H9 (cell line): Measurements from ENCODE around the gene TBL1X. TPM values are rescaled to one million over a fixed set of nuclear protein-coding genes. Genes with fewer than 3 reads are reported as not detected.

ENCODE experiments used
- DNase-seq: peaks from one replicate; pipeline ENCODE4 v3.0.0-alpha.2; 2017
- H2AFZ ChIP-seq: one replicate; pipeline ENCODE4 v1.6.1; 2013; ENCODE audit warnings: mild to moderate bottlenecking, low read length, control low read depth, moderate library complexity
- H2AK5ac ChIP-seq: 2 replicates; pipeline ENCODE4 v1.6.1; 2013; ENCODE audit warnings: low read length, control low read depth, mixed read lengths; ENCODE audit not compliant: insufficient read length
- H2BK120ac ChIP-seq: one replicate; pipeline ENCODE4 v1.6.1; 2013; ENCODE audit warnings: low read depth, mild to moderate bottlenecking, low read length, control low read depth, inconsistent platforms; ENCODE audit not compliant: poor library complexity, severe bottlenecking
- H2BK12ac ChIP-seq: 2 replicates; pipeline ENCODE4 v1.6.1; 2013; ENCODE audit warnings: low read length, control low read depth, mixed read lengths, low read depth; ENCODE audit not compliant: insufficient read length
- H2BK15ac ChIP-seq: 2 replicates; pipeline ENCODE4 v1.6.1; 2013; ENCODE audit warnings: low read depth, low read length, control low read depth
- H2BK20ac ChIP-seq: one replicate; pipeline ENCODE4 v1.6.1; 2013; ENCODE audit warnings: low read depth, mild to moderate bottlenecking, low read length, control low read depth, inconsistent platforms; ENCODE audit not compliant: poor library complexity, severe bottlenecking
- H2BK5ac ChIP-seq: 2 replicates; pipeline ENCODE4 v1.6.1; 2013; ENCODE audit warnings: low read length, control low read depth, mixed read lengths; ENCODE audit not compliant: insufficient read length
- H3K14ac ChIP-seq: 2 replicates; pipeline ENCODE4 v1.6.1; 2013; ENCODE audit warnings: low read length, control low read depth; ENCODE audit not compliant: insufficient read depth
- H3K18ac ChIP-seq: 2 replicates; pipeline ENCODE4 v1.6.1; 2013; ENCODE audit warnings: low read depth, mild to moderate bottlenecking, mixed read lengths, low read length, control low read depth; ENCODE audit not compliant: insufficient read length
- H3K23ac ChIP-seq: 2 replicates; pipeline ENCODE4 v1.6.1; 2013; ENCODE audit warnings: low read length, control low read depth, mixed read lengths, low read depth; ENCODE audit not compliant: insufficient read length
- H3K23me2 ChIP-seq: 2 replicates; pipeline ENCODE4 v1.6.1; 2013; ENCODE audit warnings: low read depth, mild to moderate bottlenecking, mixed read lengths, low read length, control low read depth; ENCODE audit not compliant: insufficient read length, poor library complexity, severe bottlenecking
- H3K27ac ChIP-seq: 2 replicates; pipeline ENCODE4 v1.5.1; 2013; ENCODE audit warnings: low read length, control low read depth, mixed read lengths, low read depth; ENCODE audit not compliant: insufficient read length
- H3K27me3 ChIP-seq: 2 replicates; pipeline ENCODE4 v1.6.1; 2013; ENCODE audit warnings: low read length, control low read depth, inconsistent platforms; ENCODE audit not compliant: insufficient read depth
- H3K4ac ChIP-seq: 2 replicates; pipeline ENCODE4 v1.6.1; 2013; ENCODE audit warnings: low read depth, mild to moderate bottlenecking, control low read depth, inconsistent platforms, low read length, moderate library complexity
- H3K4me1 ChIP-seq: 2 replicates; pipeline ENCODE4 v1.6.1; 2013; ENCODE audit warnings: low read length, control low read depth, inconsistent platforms; ENCODE audit not compliant: insufficient read depth
- H3K4me2 ChIP-seq: 2 replicates; pipeline ENCODE4 v1.6.1; 2013; ENCODE audit warnings: low read length, control low read depth, mixed read lengths; ENCODE audit not compliant: insufficient read length, insufficient read depth
- H3K56ac ChIP-seq: 2 replicates; pipeline ENCODE4 v1.6.1; 2013; ENCODE audit warnings: low read depth, mild to moderate bottlenecking, mixed read lengths, low read length, control low read depth; ENCODE audit not compliant: insufficient read length
- H3K79me1 ChIP-seq: 2 replicates; pipeline ENCODE4 v1.6.1; 2013; ENCODE audit warnings: low read depth, mild to moderate bottlenecking, moderate library complexity, low read length, control low read depth, inconsistent platforms; ENCODE audit not compliant: insufficient read depth, poor library complexity, severe bottlenecking
- H3K79me2 ChIP-seq: 2 replicates; pipeline ENCODE4 v1.6.1; 2013; ENCODE audit warnings: low read length, control low read depth, inconsistent platforms; ENCODE audit not compliant: insufficient read depth
- H3K9ac ChIP-seq: 2 replicates; pipeline ENCODE4 v1.6.1; 2013; ENCODE audit warnings: low read length, control low read depth, mixed read lengths; ENCODE audit not compliant: insufficient read length; ENCODE audit errors: extremely low read depth
- H3K9me3 ChIP-seq: one replicate; pipeline ENCODE4 v1.6.1; 2013; ENCODE audit warnings: low read depth, low read length, inconsistent platforms; ENCODE audit not compliant: control insufficient read depth
- H3T11ph ChIP-seq: one replicate; pipeline ENCODE4 v1.6.1; 2013; ENCODE audit warnings: mild to moderate bottlenecking, low read length, control low read depth, inconsistent platforms
- H4K20me1 ChIP-seq: one replicate; pipeline ENCODE4 v1.6.1; 2013; ENCODE audit not compliant: control insufficient read depth, insufficient read length, insufficient read depth
- H4K5ac ChIP-seq: 2 replicates; pipeline ENCODE4 v1.6.1; 2013; ENCODE audit warnings: low read depth, mild to moderate bottlenecking, mixed read lengths, low read length, control low read depth; ENCODE audit not compliant: insufficient read length
- H4K8ac ChIP-seq: replicated peaks from 2 replicates; pipeline ENCODE4 v1.6.1; 2013; ENCODE audit warnings: low read length, control low read depth, mixed read lengths, low read depth; ENCODE audit not compliant: insufficient read length
- H4K91ac ChIP-seq: 2 replicates; pipeline ENCODE4 v1.6.1; 2013; ENCODE audit warnings: low read depth, mild to moderate bottlenecking, moderate library complexity, mixed read lengths, low read length, control low read depth; ENCODE audit not compliant: insufficient read length
- H3K27ac Mint-ChIP-seq, 3 experiments: 2 replicates in 2 of 3; 3 replicates in 1 of 3; pipeline ENCODE4 v1.8.0; 2020 to 2021; ENCODE audit warnings: mixed read lengths in 3 of 3, mild to moderate bottlenecking in 1 of 3, moderate library complexity in 1 of 3
- H3K27me3 Mint-ChIP-seq: 2 replicates; pipeline ENCODE4 v1.8.0; 2021; ENCODE audit warnings: low read depth, mild to moderate bottlenecking, moderate library complexity, mixed read lengths
- H3K36me3 Mint-ChIP-seq, 3 experiments: 2 replicates in 2 of 3; 3 replicates in 1 of 3; pipeline ENCODE4 v1.8.0; 2020 to 2021; ENCODE audit warnings: low read depth in 3 of 3, mixed read lengths in 3 of 3; ENCODE audit not compliant: insufficient read depth in 1 of 3
- H3K4me1 Mint-ChIP-seq, 2 experiments: 2 replicates each; pipeline ENCODE4 v1.8.0; 2020; ENCODE audit warnings: mixed read lengths in 2 of 2
- H3K4me3 Mint-ChIP-seq, 2 experiments: 2 replicates in 1 of 2; 3 replicates in 1 of 2; pipeline ENCODE4 v1.8.0; 2020 to 2021; ENCODE audit warnings: mild to moderate bottlenecking in 2 of 2, mixed read lengths in 2 of 2, moderate library complexity in 1 of 2
- H3K9me3 Mint-ChIP-seq, 2 experiments: 2 replicates in 1 of 2; 3 replicates in 1 of 2; pipeline ENCODE4 v1.8.0; 2020; ENCODE audit warnings: mild to moderate bottlenecking in 2 of 2, mixed read lengths in 2 of 2, moderate library complexity in 1 of 2
- CTCF ChIP-seq: fragments of 200-600 bp; sonication (generic); conservative IDR thresholded peaks from 3 replicates; pipeline ENCODE4 v1.8.0; 2021; ENCODE audit warnings: antibody characterized with exemption, mild to moderate bottlenecking
- WGBS: extraction: QIAGEN DNeasy Blood & Tissue Kit; methylation state at CpG from one replicate; pipeline ENCODE4 v1.1.7; 2013; ENCODE audit warnings: missing lambda C conversion rate, low lambda C conversion rate, mixed read lengths; ENCODE audit not compliant: insufficient read length; ENCODE audit errors: extremely low coverage; 5-methylcytosine and 5-hydroxymethylcytosine counted together
- total RNA-seq: library from RNA; stranded (reverse); gene quantifications from 2 replicates; pipeline ENCODE4 v1.2.1, GENCODE V29; 2021

The TBL1X gene
- total RNA-seq, 1 experiment from 2014 or later: 24.1 TPM

- H3K79me1 ChIP-seq: no peaks in the 10 kb centered on the region
- no peak overlapping the region for H2BK120ac ChIP-seq
- no peak overlapping the region for H4K8ac ChIP-seq
- no peak overlapping the region for H3K4ac ChIP-seq
- no peak overlapping the region for H2AK5ac ChIP-seq
- H3T11ph ChIP-seq: no peak overlapping the region
- H3K18ac ChIP-seq: no peak overlapping the region
- no peak overlapping the region for H2BK15ac ChIP-seq
- peaks cover 0 to 3% (median 0%) of the 10 kb centered on the region in 3 experiments; a peak in 4 of 7 replicates for H3K36me3 Mint-ChIP-seq
- H2BK12ac ChIP-seq: no peak overlapping the region
- H3K4me2 ChIP-seq: no peak overlapping the region
- no peaks in the 10 kb centered on the region; the same call in 1 of the 2 replicates for H3K4me1 ChIP-seq
- no peak overlapping the region for H2AFZ ChIP-seq
- no peak overlapping the region; a peak in 1 of 7 replicates for H3K27ac Mint-ChIP-seq
- WGBS: no CpG with 5 or more reads among the region's 3 CpGs
- peaks cover 5 to 12% of the 10 kb centered on the region in 2 experiments for H3K4me1 Mint-ChIP-seq
- DNase-seq: no peak
- TF ChIP-seq CTCF: no peak
- H3K56ac ChIP-seq: no peak overlapping the region
- H3K4me3 Mint-ChIP-seq: no peak overlapping the region
- no peak overlapping the region for H3K14ac ChIP-seq
- H3K23ac ChIP-seq: no peak overlapping the region
- H2BK5ac ChIP-seq: no peak overlapping the region
- H4K5ac ChIP-seq: no peak overlapping the region
- H4K20me1 ChIP-seq: no peaks in the 10 kb centered on the region
- no peaks in the 10 kb centered on the region for H3K79me2 ChIP-seq
- H3K9me3 Mint-ChIP-seq: peaks cover 0 to 52% of the 10 kb centered on the region in 2 experiments; a peak in 3 of 5 replicates
- no peaks in the 10 kb centered on the region for H3K27me3 ChIP-seq
- H3K27me3 Mint-ChIP-seq: no peaks in the 10 kb centered on the region; the same call in 1 of the 2 replicates
- H3K23me2 ChIP-seq: no peaks in the 10 kb centered on the region
- no peak overlapping the region for H3K9ac ChIP-seq
- no peak overlapping the region for H4K91ac ChIP-seq
- no peaks in the 10 kb centered on the region for H3K9me3 ChIP-seq
- H2BK20ac ChIP-seq: no peak overlapping the region
- H3K27ac ChIP-seq: no peak overlapping the region
Observed at GRCh38 chrX:9440116-9440844, 24.6 kb upstream of the TBL1X start.
